NCI-H526 (cell line): Measurements from ENCODE around the gene IGSF9.
"Not testable (repeated sequence)": the region's sequence is repeated elsewhere in the genome, so short reads cannot be mapped to it uniquely, and the experiment has no call there.

Source experiments
- DNase-seq, 2 experiments: peaks; one replicate each; lab custom pipeline; 2025; lab: John Stamatoyannopoulos, UW

IGSF9 gene

GRCh38 chr1:159920651-159921050 is 24.8 kb downstream of the IGSF9 start:
- DNase-seq, result no peak

- no peak for DNase-seq
Observed at GRCh38 chr1:159920202-159920601, 25.2 kb downstream of the IGSF9 start.

DNA sequence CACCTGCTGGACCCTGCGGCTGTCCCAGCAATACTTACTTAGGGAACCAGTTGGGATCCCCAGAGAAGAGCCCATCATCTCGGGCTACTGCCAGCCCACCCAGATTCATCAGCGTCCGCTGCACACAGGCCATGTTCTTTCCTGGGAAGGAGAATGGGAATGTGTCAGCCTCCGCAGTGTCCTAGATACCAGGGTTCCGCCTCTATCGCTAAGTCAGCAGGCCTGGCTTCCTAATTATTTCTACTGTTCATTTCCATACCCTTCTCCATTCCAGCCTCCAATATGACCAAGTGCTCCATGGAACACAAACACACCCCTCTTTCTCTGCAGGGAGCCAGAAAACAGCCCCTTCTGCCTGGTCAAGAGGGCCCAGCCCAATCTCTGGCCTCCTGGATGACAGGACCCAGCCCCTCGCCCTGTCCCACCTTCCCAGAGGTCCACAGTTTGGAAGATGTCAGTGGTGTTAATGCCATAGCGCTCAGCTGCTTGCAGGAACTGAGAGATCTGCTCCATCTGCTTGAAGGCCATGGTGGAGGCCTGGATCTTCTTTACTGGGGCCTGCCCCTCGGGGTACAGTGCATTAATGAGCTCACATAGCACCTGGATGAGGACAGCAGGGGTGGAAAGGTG is 26.1 kb downstream of the IGSF9 start:
- DNase-seq, result no peak

GRCh38 chr1:159918352-159919200 is 26.8 kb downstream of the IGSF9 start:
- DNase-seq, result no peak

DNA sequence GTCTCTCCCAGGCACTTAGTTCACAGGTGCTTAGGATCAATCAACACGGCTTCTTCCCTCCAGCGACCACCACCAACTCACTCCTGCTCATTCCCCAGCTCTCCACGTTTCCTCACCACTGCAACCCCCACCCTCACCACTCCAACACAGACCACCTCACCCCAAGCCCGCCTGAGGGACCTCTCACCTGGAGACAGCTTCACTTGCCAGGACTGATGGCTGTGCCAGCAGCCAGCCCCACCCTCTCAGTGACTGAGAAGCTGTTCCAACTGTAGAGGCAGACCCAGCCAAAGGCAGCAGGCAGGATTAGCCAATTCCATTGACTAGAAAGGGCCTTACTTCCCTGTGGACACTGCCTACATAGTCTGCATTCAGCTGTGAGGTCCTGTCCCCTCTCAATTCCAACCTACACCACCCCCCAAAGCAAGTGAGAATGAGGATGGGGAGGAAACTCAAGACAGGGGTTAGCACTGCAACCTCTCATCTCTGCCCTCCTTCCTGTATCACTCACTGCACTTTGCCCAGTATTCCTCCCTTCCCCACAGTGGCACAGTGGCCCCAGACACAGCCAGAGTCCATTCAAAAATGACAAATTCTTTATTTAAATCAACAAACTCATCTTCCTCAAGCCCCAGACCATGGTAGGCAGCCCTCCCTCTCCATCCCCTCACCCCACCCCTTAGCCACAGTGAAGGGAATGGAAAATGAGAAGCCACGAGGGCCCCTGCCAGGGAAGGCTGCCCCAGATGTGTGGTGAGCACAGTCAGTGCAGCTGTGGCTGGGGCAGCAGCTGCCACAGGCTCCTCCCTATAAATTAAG is 27.7 kb downstream of the IGSF9 start:
- DNase-seq, result no peak

DNA sequence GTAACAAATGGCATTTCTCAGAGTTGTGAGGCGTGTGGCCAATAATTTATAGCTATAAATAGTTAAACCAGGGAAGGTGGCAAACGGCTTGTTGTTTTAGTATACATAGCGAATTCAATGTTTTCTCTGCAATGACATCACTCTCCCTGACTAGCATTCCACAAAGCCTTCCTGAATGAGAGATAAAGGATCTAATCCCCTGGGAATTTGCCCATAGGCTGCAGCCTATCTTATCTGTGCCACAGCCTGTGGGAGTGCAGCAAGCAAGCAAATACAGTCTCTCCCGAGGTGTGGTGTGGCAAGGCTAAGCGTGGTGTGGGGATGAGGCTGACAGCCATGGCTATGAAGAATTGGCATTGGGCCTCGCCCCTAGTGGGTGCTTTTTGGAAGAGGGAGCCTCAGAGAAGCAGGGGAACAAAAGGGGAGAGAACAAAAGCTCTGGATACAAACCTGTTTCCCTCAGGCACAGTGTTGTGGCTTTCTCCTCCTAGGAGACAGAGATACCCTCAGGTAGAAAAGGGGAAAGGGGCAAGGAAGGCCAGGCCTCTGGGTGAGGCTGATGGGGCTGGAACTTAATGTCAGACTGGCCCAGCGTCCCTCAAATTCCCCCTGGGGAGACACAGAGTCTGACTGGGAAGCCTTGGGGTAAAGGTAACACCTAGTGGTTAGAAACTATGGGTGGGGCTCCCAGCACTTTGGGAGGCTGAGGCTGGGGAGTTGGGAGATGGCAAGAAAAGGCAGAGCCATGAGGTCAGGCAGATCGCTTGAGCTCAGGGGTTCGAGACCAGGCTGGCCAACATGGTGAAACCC is 29.0 kb downstream of the IGSF9 start:
- peak; percentile 80 to 96 for DNase-seq

DNA sequence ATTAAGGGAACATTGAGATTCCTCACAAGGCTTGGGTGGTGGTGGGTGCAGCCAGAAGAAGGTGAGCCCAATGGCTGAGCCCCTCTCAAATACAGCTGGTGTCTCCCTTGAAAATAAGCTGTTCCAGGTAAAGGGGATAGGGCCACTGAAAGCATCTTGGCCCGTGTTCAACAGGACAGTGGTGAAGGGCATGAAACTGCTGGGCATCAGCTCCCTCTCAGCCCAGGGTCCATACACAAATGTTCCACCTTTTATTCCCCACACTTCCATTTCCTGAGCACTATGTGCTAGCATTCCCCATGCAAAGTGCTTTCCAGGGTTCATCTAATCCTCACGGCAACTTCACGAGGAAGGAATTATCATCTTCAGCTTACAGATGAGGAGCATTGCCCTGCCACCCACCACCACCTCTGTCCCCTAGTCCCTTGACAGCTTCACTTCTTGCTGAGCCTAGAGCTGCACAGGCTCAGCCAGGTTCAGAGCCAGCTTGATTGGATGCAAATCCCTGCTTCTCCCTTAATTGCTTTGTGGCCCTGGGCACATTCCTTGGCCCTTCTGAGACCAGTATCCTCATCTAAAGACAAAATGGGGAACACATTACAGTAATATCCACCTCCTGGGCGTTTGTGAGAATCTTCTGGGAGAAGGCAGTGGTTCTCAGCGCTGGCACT is 29.7 kb downstream of the IGSF9 start:
- peak; percentile 72 to 77 for DNase-seq

- DNase-seq, result no peak
Observed at GRCh38 chr1:159914252-159915018, 31.0 kb downstream of the IGSF9 start.

DNA sequence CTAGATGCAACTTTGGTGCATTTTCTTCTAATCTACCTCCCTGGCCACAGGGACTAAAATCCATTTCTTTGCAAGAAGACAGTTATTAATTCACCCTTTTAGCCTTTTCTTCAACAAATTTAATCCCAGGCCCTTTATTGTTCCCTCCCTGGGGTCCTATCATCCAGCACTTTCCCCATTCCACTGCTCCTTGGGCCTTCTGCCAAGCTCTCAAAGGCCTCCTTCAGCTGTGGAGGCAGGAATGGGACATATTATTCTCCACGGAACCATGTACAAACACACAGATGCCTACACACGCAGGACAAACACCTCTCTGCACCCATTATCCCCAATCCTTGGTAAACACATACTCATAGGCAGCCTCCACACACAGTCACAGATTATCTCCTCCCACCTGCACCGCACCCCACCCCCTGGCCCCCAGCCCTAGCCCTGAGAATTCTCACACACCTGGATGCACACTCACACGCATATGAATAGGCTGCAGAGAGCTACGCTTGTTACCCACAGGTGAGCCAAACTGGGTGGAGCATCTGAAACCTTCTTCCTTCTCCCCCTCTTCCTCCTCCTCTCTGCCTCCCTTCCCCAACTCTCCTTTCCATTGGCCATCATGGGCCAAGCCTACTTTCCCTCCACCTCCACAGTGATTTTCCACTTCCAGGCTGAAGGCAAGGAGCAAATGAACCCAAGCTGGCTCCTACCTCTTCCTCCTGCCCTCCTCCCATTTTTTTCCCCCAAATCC is 31.8 kb downstream of the IGSF9 start:
- DNase-seq, result peak; percentile 20 to 44

DNA sequence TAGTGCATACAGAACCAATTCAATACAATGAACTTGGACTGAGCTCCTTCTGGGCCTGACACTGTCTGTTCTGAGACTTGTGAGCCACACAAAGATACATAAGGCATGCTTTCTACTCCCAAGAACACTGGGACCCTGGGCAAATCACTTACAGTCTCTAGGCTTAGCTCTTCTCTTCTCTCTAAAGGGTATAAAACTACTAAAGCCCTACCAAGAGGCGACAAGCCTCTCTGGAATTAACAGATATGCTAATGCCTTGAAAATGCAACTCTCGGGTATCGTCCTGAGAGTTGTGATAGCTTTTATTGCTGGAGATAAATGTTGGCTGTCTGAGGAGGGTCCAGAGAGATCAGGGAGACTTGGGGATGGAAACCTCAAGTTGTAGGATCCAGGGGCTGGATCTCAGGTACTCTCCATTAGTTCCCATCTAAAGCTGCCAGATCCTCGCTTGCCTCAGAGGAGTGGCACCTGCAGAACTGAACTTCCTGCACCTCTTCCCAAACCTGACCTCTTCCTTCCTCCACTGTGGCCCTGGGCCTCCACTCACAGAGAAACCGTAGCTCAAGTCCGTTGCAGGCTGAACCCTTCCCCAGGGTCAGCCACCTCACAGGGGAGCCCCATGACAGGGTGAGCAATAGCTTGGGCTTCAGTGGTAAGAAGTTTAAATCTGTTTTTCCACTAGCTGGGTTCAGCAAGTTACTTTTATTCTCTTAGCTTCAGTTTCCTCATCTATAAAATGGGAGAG is 33.9 kb downstream of the IGSF9 start:
- no peak for DNase-seq

DNA sequence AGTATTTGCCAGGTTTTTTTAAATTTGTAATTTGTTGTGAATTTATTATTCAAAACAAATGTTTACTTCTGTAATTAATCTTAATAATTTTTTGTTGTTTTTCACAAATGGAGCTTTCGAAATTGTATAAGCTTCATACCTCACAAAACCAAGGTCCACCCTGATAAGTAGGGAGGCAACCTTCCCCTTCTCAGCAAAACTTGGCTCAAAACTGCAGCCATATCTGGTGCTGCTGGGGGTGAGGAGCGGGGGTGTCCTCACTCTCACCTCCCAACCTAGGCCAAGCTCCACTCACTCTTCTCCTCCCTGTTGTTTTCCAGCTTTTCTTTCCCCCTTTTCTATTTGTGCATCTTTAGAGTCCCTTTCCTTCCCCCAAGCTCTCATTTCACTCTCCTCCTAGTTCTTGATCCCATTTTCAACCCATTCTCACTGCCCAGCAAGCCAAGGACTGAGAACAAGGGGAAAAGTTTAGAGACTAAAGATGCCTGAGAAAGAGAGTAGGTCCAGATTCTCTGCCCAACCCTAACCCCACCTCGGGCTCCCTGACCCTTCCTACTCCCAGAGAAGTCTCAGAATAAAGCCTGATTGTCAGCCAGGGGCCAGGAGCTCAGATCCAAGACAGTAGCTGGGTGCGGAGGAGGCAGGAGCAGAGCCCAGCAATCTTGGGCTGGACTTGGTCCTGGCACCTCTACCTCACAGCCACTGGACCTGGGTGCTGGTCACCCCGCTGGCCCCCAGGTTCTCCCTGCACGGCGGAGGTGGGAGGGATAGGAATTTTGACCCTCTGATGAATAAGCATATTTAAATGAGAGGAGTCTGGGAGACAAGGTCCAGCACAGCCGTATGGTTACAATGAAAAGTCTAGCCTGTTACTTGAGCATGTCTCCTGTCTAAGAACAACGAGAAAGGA is 37.1 kb downstream of the IGSF9 start:
- no peak for DNase-seq

DNA sequence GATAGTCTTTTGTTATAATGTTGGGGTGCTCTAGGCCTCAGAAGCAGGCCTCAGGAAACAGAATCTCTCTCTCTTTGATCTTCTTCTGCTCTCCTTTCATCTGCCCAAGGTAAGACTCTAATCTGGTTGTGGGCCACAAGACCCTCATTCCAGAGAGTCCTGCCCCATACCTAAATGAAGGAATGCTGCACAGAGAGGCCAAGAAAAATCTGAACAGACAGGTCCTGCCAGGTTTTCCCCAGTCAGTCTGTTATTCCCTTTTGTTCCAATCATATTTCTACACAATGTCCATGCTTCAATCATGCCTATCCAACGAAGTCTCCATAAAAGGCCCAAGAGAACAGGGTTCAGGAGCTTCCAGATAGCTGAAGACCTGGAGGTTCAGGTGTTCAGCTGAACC is 38.5 kb downstream of the IGSF9 start:
- DNase-seq, result no peak

GRCh38 chr1:159904036-159904435 is 41.4 kb downstream of the IGSF9 start:
- DNase-seq, result not testable (repeated sequence)

GRCh38 chr1:159902541-159902940 is 42.9 kb downstream of the IGSF9 start:
- DNase-seq, result no peak

DNA sequence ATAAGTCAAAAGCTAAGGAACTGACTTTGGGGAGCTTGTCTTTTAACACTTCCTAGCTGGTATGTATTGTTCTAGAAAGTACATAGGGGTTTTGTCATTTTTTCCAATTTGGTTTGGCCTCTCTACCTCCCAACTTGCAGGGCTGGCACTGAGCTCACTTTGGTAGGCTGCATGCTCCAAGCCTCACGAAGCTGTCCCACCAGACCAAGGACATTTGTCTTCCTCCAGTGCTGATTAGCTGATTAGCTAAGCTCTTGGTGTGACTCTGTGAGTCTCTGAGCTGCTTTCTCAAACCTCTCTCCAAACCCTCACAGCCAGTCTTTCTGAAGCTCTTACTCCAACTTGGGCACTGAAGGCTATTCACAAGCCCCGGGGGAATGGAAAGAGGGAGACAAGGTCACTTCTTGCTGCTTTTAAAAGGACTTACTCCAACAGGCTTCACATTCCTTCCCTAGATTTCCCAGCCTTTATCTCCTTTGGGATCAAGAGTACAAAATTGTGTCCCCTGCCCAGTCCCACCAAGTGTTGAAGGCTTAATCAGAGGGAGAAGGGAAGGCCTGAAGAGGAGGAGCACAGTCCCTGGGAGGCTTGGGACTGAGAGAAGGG is 44.6 kb downstream of the IGSF9 start:
- peak in 1 of 2 experiments; percentile 33 for DNase-seq

- DNase-seq, result peak; percentile 95 to 99
Observed at GRCh38 chr1:159900086-159900680, 45.2 kb downstream of the IGSF9 start, which contains the start of gene CFAP45. Gene CFAP45 (minus strand): TSS chr1:159900165. CDS start chr1:159900098, 67 bp downstream.

- DNase-seq, result not testable (repeated sequence)
Observed at GRCh38 chr1:159899634-159900033, 45.8 kb downstream of the IGSF9 start.
